NT2/D1 (cell line): ENCODE results near the gene PEAK1.
"Not testable (repeated sequence)": the region's sequence is repeated elsewhere in the genome, so short reads cannot be mapped to it uniquely, and the experiment has no call there.

Source experiments
- DNase-seq: peaks from one replicate; pipeline ENCODE4 v3.0.0-alpha.2; 2011; ENCODE audit warnings: low read depth, low spot score
- H3K27me3 ChIP-seq: 2 replicates; pipeline ENCODE4 v1.6.0; 2011; ENCODE audit warnings: mild to moderate bottlenecking; ENCODE audit not compliant: insufficient read length, insufficient read depth
- H3K36me3 ChIP-seq: 2 replicates; pipeline ENCODE4 v1.6.1; 2011; ENCODE audit warnings: mild to moderate bottlenecking, low read length, mixed read lengths; ENCODE audit not compliant: insufficient read depth, insufficient read length
- H3K4me1 ChIP-seq: 2 replicates; pipeline ENCODE4 v1.5.1; 2011; ENCODE audit not compliant: insufficient read depth, insufficient read length
- H3K4me3 ChIP-seq: 2 replicates; pipeline ENCODE4 v1.5.1; 2011; ENCODE audit warnings: low read depth; ENCODE audit not compliant: insufficient read length
- H3K9ac ChIP-seq: 2 replicates; pipeline ENCODE4 v1.6.0; 2011; ENCODE audit warnings: low read depth; ENCODE audit not compliant: insufficient read length
- H3K9me3 ChIP-seq: 2 replicates; pipeline ENCODE4 v1.5.1; 2011; ENCODE audit warnings: mild to moderate bottlenecking, low read length; ENCODE audit not compliant: insufficient read depth
- SUZ12 ChIP-seq: IDR thresholded peaks from 2 replicates; pipeline ENCODE4 v1.6.1; 2011; ENCODE audit not compliant: insufficient read length, insufficient read depth; ENCODE audit errors: extremely low read depth
- YY1 ChIP-seq: IDR thresholded peaks from 2 replicates; pipeline ENCODE4 v1.6.1; 2011; ENCODE audit not compliant: insufficient read length, insufficient read depth
- ZNF274 ChIP-seq: IDR thresholded peaks from 2 replicates; pipeline ENCODE4 v1.6.1; 2011; ENCODE audit warnings: mild to moderate bottlenecking, low read depth, low read length

The PEAK1 gene

DNA sequence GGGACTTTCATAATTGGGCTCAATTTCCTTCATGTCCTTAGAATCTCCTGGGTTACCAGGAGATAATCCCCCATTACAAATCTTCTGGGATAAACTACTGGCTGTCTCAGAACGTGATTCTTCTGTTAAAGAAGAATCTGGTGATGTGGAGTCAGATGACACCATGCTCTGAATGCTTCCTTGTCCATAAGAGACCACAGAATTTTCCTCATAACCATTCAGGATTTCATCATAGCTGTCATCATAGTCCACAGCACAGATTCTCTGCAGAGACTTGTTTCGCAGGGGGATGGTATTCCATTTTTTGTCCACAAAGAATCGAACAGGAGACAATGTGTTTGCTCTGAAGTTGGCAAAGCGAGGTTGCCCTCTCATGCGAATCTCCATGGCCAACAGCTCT is 239.1 kb downstream of the PEAK1 start:
- Histone ChIP-seq H3K36me3 (peaks cover 19% of the 10 kb centered on the region), H3K9ac (no peak overlapping the region), H3K4me3 (no peak overlapping the region), H3K9me3 (no peaks in the 10 kb centered on the region), H3K4me1 (no peaks in the 10 kb centered on the region), H3K27me3 (no peaks in the 10 kb centered on the region)
- DNase-seq = no peak
- TF ChIP-seq YY1 (no peak), ZNF274 (no peak), SUZ12 (no peak)

DNA sequence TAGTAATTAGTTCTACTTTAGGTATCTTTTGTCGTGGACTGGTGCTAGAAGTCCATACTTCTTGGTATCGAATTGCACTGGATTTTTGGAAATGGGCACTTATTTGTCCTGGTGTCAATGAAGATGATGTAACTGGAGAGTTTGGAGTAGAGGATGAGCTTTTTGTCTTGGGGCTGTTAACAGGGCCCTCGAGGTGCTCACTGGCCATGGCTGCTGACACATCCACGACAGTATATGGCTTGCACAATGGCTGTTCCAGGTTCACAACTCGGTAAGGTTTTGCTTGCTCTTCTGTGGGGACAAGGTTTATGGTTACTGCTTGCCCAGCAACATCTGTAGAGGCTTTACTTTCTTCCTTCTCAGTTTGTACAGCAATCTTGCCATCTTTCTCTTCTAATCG is 239.6 kb downstream of the PEAK1 start:
- H3K4me1 ChIP-seq = no peaks in the 10 kb centered on the region
- H3K9ac ChIP-seq = no peak overlapping the region
- no peak overlapping the region for H3K4me3 ChIP-seq
- peaks cover 19% of the 10 kb centered on the region for H3K36me3 ChIP-seq
- no peaks in the 10 kb centered on the region for H3K27me3 ChIP-seq
- DNase-seq = no peak
- no peak for TF ChIP-seq SUZ12
- H3K9me3 ChIP-seq = no peaks in the 10 kb centered on the region

DNA sequence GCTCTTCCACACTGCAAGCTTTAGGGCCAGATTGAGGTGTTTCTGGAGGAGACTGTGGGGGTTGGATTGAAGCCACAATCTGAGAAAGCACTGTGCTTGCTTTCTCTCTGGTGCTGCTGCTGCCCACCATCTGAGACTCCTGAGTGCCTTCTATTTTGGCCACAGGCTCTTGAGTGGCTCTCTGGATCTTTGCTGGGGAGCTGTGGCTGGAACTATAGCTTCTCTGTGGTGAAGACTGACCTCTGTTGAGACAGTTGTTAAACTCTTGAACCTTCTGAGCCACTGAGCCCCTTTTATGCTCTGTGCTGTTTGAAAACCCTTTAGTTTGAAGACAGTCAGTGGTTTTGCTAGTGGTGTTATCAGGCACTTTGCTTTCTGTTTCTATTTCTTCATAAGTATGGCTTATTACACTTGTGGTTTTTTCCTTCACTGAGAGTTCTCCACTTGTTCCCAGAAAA is 240.3 kb downstream of the PEAK1 start:
- H3K9ac ChIP-seq = no peak overlapping the region
- DNase-seq = no peak
- H3K27me3 ChIP-seq = no peaks in the 10 kb centered on the region
- peaks cover 19% of the 10 kb centered on the region for H3K36me3 ChIP-seq
- no peak overlapping the region for H3K4me3 ChIP-seq
- no peak for TF ChIP-seq YY1
- no peak for TF ChIP-seq SUZ12
- TF ChIP-seq ZNF274 = no peak
- no peaks in the 10 kb centered on the region for H3K9me3 ChIP-seq
- no peaks in the 10 kb centered on the region for H3K4me1 ChIP-seq

DNA sequence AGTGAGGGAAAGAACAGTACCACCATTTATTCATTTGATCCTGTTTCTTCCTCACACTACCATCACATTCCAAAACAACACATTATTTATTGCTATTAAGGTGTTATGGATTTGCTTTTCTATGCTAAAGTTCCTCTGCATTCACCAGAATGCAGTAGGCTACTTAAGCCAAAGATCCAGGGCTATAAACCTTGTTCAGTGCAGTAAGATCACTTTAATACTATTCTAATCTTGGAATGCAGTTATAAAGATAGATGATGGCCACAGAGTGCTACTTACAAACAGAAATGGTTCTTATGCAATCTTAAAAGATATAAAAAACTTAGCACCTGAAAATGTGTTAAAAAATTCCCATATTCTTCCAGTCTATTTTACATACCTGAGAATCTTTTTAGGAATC is 241.5 kb downstream of the PEAK1 start:
- no peaks in the 10 kb centered on the region for H3K27me3 ChIP-seq
- no peak for DNase-seq
- TF ChIP-seq ZNF274 (no peak), YY1 (no peak), SUZ12 (no peak)
- H3K4me3 ChIP-seq = no peak overlapping the region
- no peaks in the 10 kb centered on the region for H3K4me1 ChIP-seq
- H3K9ac ChIP-seq = no peak overlapping the region
- no peaks in the 10 kb centered on the region for H3K9me3 ChIP-seq
- H3K36me3 ChIP-seq = peaks cover 19% of the 10 kb centered on the region

DNA sequence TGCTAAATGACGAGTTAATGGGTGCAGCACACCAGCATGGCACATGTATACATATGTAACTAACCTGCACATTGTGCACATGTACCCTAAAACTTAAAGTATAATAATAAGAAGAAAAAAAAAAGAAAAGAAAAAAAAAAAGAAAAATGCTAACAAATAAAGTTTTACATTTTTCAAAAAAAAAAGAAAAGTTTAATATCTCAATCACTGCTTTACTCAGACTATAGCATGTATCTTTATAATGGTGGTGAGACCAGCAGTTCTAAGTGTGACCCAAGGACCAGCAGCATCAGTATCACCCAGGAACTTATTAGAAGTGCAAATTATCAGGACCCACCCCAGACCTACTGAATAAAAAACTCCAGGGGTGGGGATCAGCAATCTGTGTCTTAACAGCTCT is 243.8 kb downstream of the PEAK1 start:
- not testable (repeated sequence) for H3K9me3 ChIP-seq, H3K4me3 ChIP-seq, DNase-seq, H3K9ac ChIP-seq, H3K4me1 ChIP-seq, H3K27me3 ChIP-seq
- H3K36me3 ChIP-seq = peaks cover 15% of the 10 kb centered on the region

DNA sequence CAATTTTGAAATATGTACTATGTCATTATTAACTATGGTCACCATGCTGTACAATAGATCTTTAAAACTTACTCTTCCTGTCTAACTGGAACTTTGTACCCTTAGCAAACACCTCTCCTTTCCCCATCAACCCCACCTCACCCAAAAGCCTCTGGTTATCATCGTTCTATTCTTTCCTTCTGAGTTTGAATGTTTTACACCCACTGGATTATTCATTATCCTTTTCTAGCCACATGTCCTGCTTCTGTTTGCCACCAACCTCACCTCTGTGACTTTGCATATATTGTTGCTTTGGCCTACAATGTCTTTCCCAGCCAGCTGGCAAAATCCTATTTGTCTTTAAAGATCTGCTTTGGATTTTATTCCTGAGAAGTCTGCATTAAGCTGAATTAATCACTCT is 246.4 kb downstream of the PEAK1 start:
- no peak for DNase-seq
- H3K4me1 ChIP-seq = no peaks in the 10 kb centered on the region
- no peak overlapping the region for H3K4me3 ChIP-seq
- peaks cover under 1% of the 10 kb centered on the region for H3K36me3 ChIP-seq
- no peaks in the 10 kb centered on the region for H3K9me3 ChIP-seq
- no peak overlapping the region for H3K9ac ChIP-seq
- H3K27me3 ChIP-seq = no peaks in the 10 kb centered on the region
- TF ChIP-seq YY1 = no peak
- TF ChIP-seq ZNF274 = no peak
- no peak for TF ChIP-seq SUZ12

DNA sequence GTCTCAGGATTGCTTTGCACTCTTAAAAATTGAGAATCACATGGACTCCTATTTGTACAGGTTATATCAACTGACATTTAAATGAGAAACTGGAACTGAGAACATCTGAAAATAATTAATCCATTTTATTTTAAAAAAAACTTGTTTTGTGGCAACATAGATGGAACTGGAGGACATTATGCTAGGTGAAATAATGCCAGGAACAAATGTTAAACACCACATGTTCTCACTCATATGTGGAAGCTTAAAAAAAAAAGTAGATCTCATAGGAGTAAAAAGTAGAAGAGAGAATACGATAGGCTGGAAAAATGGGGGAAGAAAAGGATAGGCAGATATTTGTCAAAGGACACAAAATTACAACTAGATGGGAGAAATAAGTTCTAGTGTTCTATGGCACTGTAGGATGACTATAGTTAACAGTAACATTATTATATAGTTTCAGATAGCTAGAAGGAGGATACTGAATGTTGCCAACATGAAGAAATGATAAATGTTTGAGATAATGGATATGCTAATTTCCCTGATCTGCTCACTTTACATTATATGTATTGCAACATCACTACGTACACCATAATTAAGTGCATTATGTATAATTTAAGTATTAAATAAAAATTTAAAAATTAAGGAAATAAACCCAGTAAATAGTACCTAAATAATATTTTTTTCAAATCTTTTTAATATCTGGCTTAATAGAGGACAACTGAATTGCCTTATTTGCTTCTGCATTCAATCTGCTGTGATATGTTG is 248.5 kb downstream of the PEAK1 start:
- H3K4me1 ChIP-seq = no peaks in the 10 kb centered on the region
- no peak overlapping the region for H3K9ac ChIP-seq
- no peaks in the 10 kb centered on the region for H3K9me3 ChIP-seq
- no peak for DNase-seq
- H3K36me3 ChIP-seq = no peaks in the 10 kb centered on the region
- H3K27me3 ChIP-seq = no peaks in the 10 kb centered on the region
- TF ChIP-seq YY1 (no peak), ZNF274 (no peak), SUZ12 (no peak)
- no peak overlapping the region for H3K4me3 ChIP-seq
